Measurements from ENCODE around the gene OR2H2.

OR2H2 gene

DNA sequence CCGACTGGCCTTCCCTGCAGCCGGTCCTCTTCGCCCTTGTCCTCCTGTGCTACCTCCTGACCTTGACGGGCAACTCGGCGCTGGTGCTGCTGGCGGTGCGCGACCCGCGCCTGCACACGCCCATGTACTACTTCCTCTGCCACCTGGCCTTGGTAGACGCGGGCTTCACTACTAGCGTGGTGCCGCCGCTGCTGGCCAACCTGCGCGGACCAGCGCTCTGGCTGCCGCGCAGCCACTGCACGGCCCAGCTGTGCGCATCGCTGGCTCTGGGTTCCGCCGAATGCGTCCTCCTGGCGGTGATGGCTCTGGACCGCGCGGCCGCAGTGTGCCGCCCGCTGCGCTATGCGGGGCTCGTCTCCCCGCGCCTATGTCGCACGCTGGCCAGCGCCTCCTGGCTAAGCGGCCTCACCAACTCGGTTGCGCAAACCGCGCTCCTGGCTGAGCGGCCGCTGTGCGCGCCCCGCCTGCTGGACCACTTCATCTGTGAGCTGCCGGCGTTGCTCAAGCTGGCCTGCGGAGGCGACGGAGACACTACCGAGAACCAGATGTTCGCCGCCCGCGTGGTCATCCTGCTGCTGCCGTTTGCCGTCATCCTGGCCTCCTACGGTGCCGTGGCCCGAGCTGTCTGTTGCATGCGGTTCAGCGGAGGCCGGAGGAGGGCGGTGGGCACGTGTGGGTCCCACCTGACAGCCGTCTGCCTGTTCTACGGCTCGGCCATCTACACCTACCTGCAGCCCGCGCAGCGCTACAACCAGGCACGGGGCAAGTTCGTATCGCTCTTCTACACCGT lies 31.5 kb upstream of the OR2H2 start:
- TF ChIP-seq, protein P1, sequence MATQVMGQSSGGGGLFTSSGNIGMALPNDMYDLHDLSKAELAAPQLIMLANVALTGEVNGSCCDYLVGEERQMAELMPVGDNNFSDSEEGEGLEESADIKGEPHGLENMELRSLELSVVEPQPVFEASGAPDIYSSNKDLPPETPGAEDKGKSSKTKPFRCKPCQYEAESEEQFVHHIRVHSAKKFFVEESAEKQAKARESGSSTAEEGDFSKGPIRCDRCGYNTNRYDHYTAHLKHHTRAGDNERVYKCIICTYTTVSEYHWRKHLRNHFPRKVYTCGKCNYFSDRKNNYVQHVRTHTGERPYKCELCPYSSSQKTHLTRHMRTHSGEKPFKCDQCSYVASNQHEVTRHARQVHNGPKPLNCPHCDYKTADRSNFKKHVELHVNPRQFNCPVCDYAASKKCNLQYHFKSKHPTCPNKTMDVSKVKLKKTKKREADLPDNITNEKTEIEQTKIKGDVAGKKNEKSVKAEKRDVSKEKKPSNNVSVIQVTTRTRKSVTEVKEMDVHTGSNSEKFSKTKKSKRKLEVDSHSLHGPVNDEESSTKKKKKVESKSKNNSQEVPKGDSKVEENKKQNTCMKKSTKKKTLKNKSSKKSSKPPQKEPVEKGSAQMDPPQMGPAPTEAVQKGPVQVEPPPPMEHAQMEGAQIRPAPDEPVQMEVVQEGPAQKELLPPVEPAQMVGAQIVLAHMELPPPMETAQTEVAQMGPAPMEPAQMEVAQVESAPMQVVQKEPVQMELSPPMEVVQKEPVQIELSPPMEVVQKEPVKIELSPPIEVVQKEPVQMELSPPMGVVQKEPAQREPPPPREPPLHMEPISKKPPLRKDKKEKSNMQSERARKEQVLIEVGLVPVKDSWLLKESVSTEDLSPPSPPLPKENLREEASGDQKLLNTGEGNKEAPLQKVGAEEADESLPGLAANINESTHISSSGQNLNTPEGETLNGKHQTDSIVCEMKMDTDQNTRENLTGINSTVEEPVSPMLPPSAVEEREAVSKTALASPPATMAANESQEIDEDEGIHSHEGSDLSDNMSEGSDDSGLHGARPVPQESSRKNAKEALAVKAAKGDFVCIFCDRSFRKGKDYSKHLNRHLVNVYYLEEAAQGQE (IDR thresholded peaks at IDR 0.05; ENCODE audit: insufficient read depth in 1 of 2, low read depth in 2 of 2, low read length in 2 of 2), result no peak
- TF ChIP-seq POLR2AphosphoS5 (IDR thresholded peaks at IDR 0.05; ENCODE audit: low read depth, low read length), result no peak
- no peak for TF ChIP-seq FOXP2 (optimal IDR thresholded peaks at IDR 0.05; ENCODE audit: borderline replicate concordance, extremely low read depth, extremely low read length, insufficient read depth)
- no peak for TF ChIP-seq TAF1 (IDR thresholded peaks at IDR 0.05; ENCODE audit: borderline replicate concordance, insufficient read depth, low read length)
- TF ChIP-seq SIN3A (IDR thresholded peaks at IDR 0.05; ENCODE audit: borderline replicate concordance, insufficient read depth, low read length), result no peak

- TF ChIP-seq SIN3A (IDR thresholded peaks at IDR 0.05; ENCODE audit: borderline replicate concordance, insufficient read depth, low read length) (no peak), FOXP2 (optimal IDR thresholded peaks at IDR 0.05; ENCODE audit: borderline replicate concordance, extremely low read depth, extremely low read length, insufficient read depth) (no peak), POLR2AphosphoS5 (IDR thresholded peaks at IDR 0.05; ENCODE audit: low read depth, low read length) (no peak)
These were observed 30.2 kb upstream of the OR2H2 start for GRCh38 chr6:29554764-29555163.

DNA sequence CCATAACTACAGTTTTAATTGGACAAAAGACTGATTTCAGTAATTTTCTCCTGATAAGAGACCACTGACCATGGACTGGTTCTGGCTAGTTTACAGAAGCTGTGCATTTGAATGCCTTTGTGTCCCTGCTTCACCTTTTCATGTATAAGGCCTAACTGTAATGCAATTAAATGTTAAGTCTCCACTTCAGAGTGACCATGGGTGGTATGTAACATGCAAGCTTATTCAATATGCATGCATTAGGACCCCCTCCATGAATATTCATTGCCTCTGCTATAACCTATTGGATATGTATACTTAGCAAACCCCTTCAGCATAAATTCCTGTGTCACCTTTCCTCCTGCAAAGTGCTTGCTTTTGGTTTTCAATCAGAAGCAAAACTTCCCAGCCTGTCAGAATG lies 27.6 kb upstream of the OR2H2 start:
- no peak for TF ChIP-seq FOXP2 (optimal IDR thresholded peaks at IDR 0.05; ENCODE audit: borderline replicate concordance, extremely low read depth, extremely low read length, insufficient read depth)
- TF ChIP-seq, protein P1 (IDR thresholded peaks at IDR 0.05; ENCODE audit: insufficient read depth in 1 of 2, low read depth in 2 of 2, low read length in 2 of 2), result no peak

DNA sequence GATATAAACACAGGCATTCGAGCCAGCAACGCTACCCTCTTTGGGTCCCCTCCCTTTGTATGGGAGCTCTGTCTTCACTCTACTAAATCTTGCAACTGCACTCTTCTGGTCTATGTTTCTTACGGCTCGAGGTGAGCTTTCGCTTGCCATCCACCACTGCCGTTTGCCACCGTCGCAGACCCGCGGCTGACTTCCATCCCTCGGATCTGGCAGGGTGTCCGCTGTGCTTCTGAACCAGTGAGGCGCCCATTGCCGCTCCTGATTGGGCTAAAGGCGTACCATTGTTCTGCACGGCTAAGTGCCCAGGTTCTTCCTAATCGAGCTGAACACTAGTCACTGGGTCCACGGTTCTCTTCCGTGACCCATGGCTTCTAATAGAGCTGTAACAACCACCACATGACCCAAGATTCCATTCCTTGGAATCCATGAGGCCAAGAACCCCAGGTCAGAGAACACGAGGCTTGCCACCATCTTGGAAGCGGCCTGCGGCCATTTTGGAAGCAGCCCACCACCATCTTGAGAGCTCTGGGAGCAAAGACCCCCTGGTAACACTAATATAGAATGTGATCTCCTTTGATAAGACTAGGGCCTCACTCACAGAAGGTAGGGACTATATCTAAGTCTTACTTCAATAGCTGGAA lies 26.4 kb upstream of the OR2H2 start:
- TF ChIP-seq SIN3A (IDR thresholded peaks at IDR 0.05; ENCODE audit: borderline replicate concordance, insufficient read depth, low read length) (no peak), TAF1 (IDR thresholded peaks at IDR 0.05; ENCODE audit: borderline replicate concordance, insufficient read depth, low read length) (no peak), FOXP2 (optimal IDR thresholded peaks at IDR 0.05; ENCODE audit: borderline replicate concordance, extremely low read depth, extremely low read length, insufficient read depth) (no peak), POLR2AphosphoS5 (IDR thresholded peaks at IDR 0.05; ENCODE audit: low read depth, low read length) (no peak)
- TF ChIP-seq, protein P1 (IDR thresholded peaks at IDR 0.05; ENCODE audit: insufficient read depth in 1 of 2, low read depth in 2 of 2, low read length in 2 of 2), result no peak

DNA sequence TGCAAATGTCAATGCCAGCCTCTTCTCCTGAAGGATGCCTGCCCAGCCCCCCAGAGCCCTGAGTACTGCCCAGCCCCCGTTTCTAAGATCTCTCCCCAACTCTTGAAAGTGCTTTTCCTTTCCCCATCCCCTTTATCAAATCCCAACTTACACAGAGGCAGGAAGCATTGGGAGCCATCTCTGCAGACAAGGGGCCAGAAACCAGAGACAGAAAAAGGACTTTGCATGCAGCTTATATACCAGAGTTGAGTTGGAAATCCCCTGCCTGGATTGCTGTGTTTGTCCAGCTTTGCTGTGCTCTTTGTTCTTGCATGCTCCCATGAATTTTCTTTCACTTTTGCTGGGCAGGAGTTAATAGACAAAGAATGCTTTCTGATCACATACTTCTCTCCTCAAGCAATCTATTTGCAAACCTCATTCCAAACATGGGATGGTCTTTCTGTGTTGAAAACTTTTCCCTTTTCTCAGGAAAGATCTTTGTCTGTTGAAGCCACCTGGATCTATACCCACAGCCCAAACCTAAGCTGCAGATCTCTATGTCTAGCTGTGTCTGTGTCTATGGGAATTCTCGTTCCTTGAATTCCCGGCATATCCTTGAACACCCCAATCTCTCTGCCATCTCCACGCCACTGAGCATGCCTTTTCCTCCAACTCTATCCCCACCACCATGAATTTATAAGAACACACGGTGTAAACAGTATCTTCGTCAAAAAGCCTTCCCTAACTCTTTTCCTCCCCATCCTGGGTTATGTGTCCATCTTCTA lies 25.2 kb upstream of the OR2H2 start, which contains the start of gene UBD:
TSS of gene UBD (minus strand) at position 209 of the 764 bp plus-strand sequence. CDS start at position 178, 31 bp downstream.
- TF ChIP-seq POLR2AphosphoS5 (IDR thresholded peaks at IDR 0.05; ENCODE audit: low read depth, low read length) (no peak), SIN3A (IDR thresholded peaks at IDR 0.05; ENCODE audit: borderline replicate concordance, insufficient read depth, low read length) (no peak)
- TF ChIP-seq, protein P1 (IDR thresholded peaks at IDR 0.05; ENCODE audit: insufficient read depth in 1 of 2, low read depth in 2 of 2, low read length in 2 of 2), result no peak

Data from PFSK-1 (cell line).